ENCODE measurements around the gene FRAS1. TPM values are rescaled to one million over a fixed set of nuclear protein-coding genes. Genes with fewer than 3 reads are reported as not detected.

The FRAS1 gene
- total and polyA plus RNA-seq, 12 donors: 0.20 to 2.3 (median 0.84) TPM

DNA sequence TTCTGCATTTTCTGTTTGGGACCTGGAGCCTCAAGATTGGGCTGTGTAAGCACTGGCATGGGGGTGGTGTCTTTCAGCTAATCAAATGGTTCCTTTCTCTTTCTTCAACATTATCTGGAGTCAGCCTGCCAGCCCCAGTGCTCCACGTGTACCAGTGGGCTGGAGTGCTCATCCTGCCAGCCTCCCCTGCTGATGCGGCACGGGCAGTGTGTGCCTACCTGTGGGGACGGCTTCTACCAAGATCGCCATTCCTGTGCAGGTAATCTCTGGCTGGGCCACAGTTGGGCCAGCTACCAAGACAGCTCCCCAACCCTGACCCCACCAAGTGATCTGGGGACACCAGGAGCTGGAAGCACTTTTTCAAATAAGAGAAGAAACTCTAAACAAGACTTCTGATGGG lies 229.2 kb downstream of the FRAS1 start:
- WGBS, 4 donors: 86 to 100% (median 90%) methylated on average over 4 to 5 of the region's 5 CpGs

DNA sequence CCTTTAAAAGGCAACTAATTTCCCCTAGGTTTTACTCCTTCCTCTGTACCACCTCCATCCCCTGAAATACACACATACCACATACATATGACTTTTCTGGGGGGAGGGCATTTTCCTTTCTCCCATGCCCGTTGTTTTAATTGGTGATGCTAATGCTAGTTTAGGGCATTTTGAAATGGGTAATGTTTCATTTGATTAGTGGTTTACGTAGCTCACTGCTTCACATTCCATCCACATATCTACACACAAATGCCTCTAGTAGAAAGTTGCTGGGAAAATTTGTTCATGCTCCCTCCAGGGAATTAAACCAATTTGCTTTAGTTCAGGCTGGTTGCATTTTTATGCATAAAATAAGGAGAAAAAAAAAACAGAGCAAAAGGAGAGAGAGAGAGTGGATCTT lies 231.2 kb downstream of the FRAS1 start:
- Histone ChIP-seq H3K4me3 (no peak overlapping the region), H3K27me3 (no peaks in the 10 kb centered on the region), H3K27ac (no peak overlapping the region), H3K9me3 (replicated peaks in 1 of 3) (no peaks in the 10 kb centered on the region), H3K4me1 (replicated peaks in 1 of 2) (no peaks in the 10 kb centered on the region), H3K36me3 (replicated peaks in 1 of 2) (no peaks in the 10 kb centered on the region)
- 75 to 83% (median 79%) methylated on average over 2 of the region's 2 CpGs for WGBS, 4 donors
- TF ChIP-seq POLR2A (IDR thresholded peaks at IDR 0.05): no peak
- TF ChIP-seq, protein P1, sequence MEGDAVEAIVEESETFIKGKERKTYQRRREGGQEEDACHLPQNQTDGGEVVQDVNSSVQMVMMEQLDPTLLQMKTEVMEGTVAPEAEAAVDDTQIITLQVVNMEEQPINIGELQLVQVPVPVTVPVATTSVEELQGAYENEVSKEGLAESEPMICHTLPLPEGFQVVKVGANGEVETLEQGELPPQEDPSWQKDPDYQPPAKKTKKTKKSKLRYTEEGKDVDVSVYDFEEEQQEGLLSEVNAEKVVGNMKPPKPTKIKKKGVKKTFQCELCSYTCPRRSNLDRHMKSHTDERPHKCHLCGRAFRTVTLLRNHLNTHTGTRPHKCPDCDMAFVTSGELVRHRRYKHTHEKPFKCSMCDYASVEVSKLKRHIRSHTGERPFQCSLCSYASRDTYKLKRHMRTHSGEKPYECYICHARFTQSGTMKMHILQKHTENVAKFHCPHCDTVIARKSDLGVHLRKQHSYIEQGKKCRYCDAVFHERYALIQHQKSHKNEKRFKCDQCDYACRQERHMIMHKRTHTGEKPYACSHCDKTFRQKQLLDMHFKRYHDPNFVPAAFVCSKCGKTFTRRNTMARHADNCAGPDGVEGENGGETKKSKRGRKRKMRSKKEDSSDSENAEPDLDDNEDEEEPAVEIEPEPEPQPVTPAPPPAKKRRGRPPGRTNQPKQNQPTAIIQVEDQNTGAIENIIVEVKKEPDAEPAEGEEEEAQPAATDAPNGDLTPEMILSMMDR (IDR thresholded peaks at IDR 0.05): no peak
- intact Hi-C loops (cut with DNase I): no loop called here
- no peak for DNase-seq

More for the DNA sequence above, 229.2 kb downstream of the FRAS1 start:
- H3K4me3 ChIP-seq: no peak overlapping the region
- H3K27ac ChIP-seq: no peak overlapping the region
- no peaks in the 10 kb centered on the region for H3K27me3 ChIP-seq
- H3K4me1 ChIP-seq (replicated peaks in 1 of 2): no peaks in the 10 kb centered on the region
- no peak for DNase-seq
- intact Hi-C loops (cut with DNase I): no loop called here
- TF ChIP-seq, protein P1 (IDR thresholded peaks at IDR 0.05): no peak
- TF ChIP-seq POLR2A (IDR thresholded peaks at IDR 0.05): no peak
- no peaks in the 10 kb centered on the region for H3K9me3 ChIP-seq (replicated peaks in 1 of 3)
- H3K36me3 ChIP-seq (replicated peaks in 1 of 2): no peaks in the 10 kb centered on the region

DNA sequence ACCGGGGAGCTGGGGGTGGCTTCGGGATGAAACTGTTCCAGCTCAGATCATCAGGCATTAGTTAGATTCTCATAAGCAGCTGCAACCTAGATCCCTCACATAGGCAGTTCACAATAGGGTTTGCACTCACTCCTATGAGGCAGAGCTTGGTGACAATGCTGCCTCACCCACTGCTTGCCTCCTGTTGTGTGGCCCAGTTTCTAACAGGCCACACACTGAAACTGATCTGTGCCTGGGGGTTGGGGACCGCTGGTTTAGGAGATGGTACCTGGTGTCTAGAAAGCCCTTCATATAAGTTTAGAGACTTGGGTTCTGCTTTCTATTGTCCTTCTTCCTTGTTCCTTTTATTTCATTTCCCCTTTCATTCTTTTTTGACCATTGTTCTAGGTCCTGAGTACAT lies 234.2 kb downstream of the FRAS1 start:
- no peaks in the 10 kb centered on the region for H3K27me3 ChIP-seq
- no peak overlapping the region for H3K4me3 ChIP-seq
- no peak for DNase-seq
- no peak overlapping the region for H3K27ac ChIP-seq
- 83 to 94% (median 89%) methylated on average over 1 to 3 of the region's 3 CpGs for WGBS, 4 donors
- H3K9me3 ChIP-seq (replicated peaks in 1 of 3): no peaks in the 10 kb centered on the region
- H3K36me3 ChIP-seq (replicated peaks in 1 of 2): no peaks in the 10 kb centered on the region
- intact Hi-C loops (cut with DNase I): no loop called here
- TF ChIP-seq POLR2A (IDR thresholded peaks at IDR 0.05): no peak
- TF ChIP-seq, protein P1 (IDR thresholded peaks at IDR 0.05): no peak
- no peaks in the 10 kb centered on the region for H3K4me1 ChIP-seq (replicated peaks in 1 of 2)

DNA sequence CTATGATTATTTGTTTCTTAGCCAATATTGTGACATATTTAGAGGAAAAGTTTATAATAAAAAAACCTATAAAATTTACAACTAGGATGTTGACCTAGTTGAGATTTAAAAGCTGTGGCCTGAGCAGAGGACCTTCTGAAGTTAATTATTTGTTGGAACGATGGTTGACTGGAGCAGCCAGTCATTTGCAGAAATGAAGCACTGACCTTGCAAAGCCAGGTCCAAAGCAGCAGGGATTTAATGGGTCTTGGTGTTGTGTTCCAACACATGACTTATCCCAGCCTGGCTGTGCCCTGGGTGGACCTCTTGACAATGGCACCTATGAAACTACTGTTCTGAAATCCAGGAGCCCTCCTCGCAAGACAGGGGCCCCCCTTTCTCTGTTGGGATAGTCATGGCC lies 235.2 kb downstream of the FRAS1 start:
- H3K4me1 ChIP-seq (replicated peaks in 1 of 2): peaks cover 7 to 9% of the 10 kb centered on the region in 2 donors
- TF ChIP-seq POLR2A (IDR thresholded peaks at IDR 0.05): no peak
- TF ChIP-seq, protein P1 (IDR thresholded peaks at IDR 0.05): no peak
- no peaks in the 10 kb centered on the region for H3K36me3 ChIP-seq (replicated peaks in 1 of 2)
- no peak overlapping the region for H3K27ac ChIP-seq
- H3K27me3 ChIP-seq: no peaks in the 10 kb centered on the region
- H3K4me3 ChIP-seq: no peak overlapping the region
- no peak for DNase-seq
- intact Hi-C loops (cut with DNase I): no loop called here
- 74 to 83% (median 81%) methylated on average over 2 of the region's 2 CpGs for WGBS, 4 donors
- no peaks in the 10 kb centered on the region for H3K9me3 ChIP-seq (replicated peaks in 1 of 3)
